Measurements from ENCODE around the gene C4orf51. TPM values are rescaled to one million over a fixed set of nuclear protein-coding genes. Genes with fewer than 3 reads are reported as not detected.

C4orf51 gene
- total RNA-seq, 1 donor from 2014 or later, result not detected

Other genes starting within 250 kb of the C4orf51 start
- 15.3 TPM for gene SMAD1, start 198.3 kb upstream of the C4orf51 start, total RNA-seq
- 20.7 TPM for gene MMAA, start 60.8 kb upstream of the C4orf51 start, total RNA-seq

Measured in left lobe of liver (tissue), 1 donor.